Measurements from ENCODE around the gene PATJ. TPM values are rescaled to one million over a fixed set of nuclear protein-coding genes. Genes with fewer than 3 reads are reported as not detected.
"Not testable (repeated sequence)": the region's sequence is repeated elsewhere in the genome, so short reads cannot be mapped to it uniquely, and the experiment has no call there.

PATJ gene
- total RNA-seq, 1 experiment from 2014 or later = 72.2 TPM

DNA sequence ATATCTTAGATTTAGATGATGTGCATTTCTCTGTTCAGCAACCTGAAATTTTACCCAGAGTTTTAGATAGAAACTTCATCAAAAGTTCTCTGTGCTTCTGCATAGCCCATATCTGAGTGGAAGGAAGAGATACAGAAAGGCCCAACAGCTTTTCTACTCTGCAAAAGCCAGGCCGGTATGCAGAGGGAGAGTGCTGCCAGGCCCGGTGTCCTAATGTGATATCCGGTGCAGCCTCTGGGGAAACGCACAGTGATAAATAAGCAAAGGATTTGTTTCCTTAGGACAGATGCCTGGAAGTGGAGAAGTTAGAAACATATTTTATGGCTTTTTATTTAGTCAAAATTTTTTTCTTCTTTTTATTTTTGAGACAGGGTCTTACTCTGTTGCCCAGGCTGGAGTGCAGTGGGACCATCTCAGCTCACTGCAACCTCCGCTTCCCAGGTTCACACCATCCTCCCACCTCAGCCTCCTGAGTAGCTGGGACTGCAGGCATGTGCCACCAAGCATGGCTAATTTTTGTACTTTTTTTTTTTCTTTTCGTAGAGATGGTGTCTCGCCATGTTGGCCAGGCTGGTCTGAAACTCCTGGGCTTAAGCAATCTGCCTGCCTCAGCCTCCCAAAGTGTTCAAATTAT lies 145.8 kb downstream of the PATJ start:
- Mint-ChIP-seq H3K9me3 (ENCODE audit: low read depth, unreplicated experiment) (peaks cover 4% of the 10 kb centered on the region), H3K4me1 (ENCODE audit: low read depth, unreplicated experiment) (peaks cover 8% of the 10 kb centered on the region), H3K27ac (ENCODE audit: unreplicated experiment) (no peak overlapping the region), H3K36me3 (ENCODE audit: insufficient read depth, unreplicated experiment) (peaks cover 7% of the 10 kb centered on the region), H3K4me3 (ENCODE audit: low read depth, unreplicated experiment) (no peak overlapping the region), H3K27me3 (ENCODE audit: unreplicated experiment) (no peaks in the 10 kb centered on the region)
- CTCF ChIA-PET = interaction anchor here (0.7 kb wide), 1 partner anchor 14 kb away, joined by 3 read pairs; no protein-coding TSS in a partner anchor
- no TSS peak for BruUV-seq (replicated peaks)
- intact Hi-C loops (cut with micrococcal nuclease; ENCODE audit: unreplicated experiment) = no loop called here
- no peak for DNase-seq
- TF ChIP-seq, protein P1, sequence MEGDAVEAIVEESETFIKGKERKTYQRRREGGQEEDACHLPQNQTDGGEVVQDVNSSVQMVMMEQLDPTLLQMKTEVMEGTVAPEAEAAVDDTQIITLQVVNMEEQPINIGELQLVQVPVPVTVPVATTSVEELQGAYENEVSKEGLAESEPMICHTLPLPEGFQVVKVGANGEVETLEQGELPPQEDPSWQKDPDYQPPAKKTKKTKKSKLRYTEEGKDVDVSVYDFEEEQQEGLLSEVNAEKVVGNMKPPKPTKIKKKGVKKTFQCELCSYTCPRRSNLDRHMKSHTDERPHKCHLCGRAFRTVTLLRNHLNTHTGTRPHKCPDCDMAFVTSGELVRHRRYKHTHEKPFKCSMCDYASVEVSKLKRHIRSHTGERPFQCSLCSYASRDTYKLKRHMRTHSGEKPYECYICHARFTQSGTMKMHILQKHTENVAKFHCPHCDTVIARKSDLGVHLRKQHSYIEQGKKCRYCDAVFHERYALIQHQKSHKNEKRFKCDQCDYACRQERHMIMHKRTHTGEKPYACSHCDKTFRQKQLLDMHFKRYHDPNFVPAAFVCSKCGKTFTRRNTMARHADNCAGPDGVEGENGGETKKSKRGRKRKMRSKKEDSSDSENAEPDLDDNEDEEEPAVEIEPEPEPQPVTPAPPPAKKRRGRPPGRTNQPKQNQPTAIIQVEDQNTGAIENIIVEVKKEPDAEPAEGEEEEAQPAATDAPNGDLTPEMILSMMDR (IDR thresholded peaks at IDR 0.05; ENCODE audit: unreplicated experiment) = no peak

- no peaks in the 10 kb centered on the region for H3K27me3 Mint-ChIP-seq (ENCODE audit: unreplicated experiment)
- peaks cover 11% of the 10 kb centered on the region for H3K36me3 Mint-ChIP-seq (ENCODE audit: insufficient read depth, unreplicated experiment)
- TF ChIP-seq, protein P1 (IDR thresholded peaks at IDR 0.05; ENCODE audit: unreplicated experiment) = no peak
- no peak overlapping the region for H3K4me3 Mint-ChIP-seq (ENCODE audit: low read depth, unreplicated experiment)
- H3K27ac Mint-ChIP-seq (ENCODE audit: unreplicated experiment) = no peak overlapping the region
- CTCF ChIA-PET = interaction anchor here (0.7 kb wide), 1 partner anchor 14 kb away, joined by 3 read pairs; no protein-coding TSS in a partner anchor
- H3K9me3 Mint-ChIP-seq (ENCODE audit: low read depth, unreplicated experiment) = peaks cover 4% of the 10 kb centered on the region
- no peak for DNase-seq
- H3K4me1 Mint-ChIP-seq (ENCODE audit: low read depth, unreplicated experiment) = peaks cover 8% of the 10 kb centered on the region
- BruUV-seq (replicated peaks) = no TSS peak
- intact Hi-C loops (cut with micrococcal nuclease; ENCODE audit: unreplicated experiment) = no loop called here
Observed at GRCh38 chr1:61888808-61889207, 146.5 kb downstream of the PATJ start.

- H3K9me3 Mint-ChIP-seq (ENCODE audit: low read depth, unreplicated experiment); H3K27ac Mint-ChIP-seq (ENCODE audit: unreplicated experiment); DNase-seq; H3K27me3 Mint-ChIP-seq (ENCODE audit: unreplicated experiment); CTCF ChIA-PET; intact Hi-C loops (cut with micrococcal nuclease; ENCODE audit: unreplicated experiment); BruUV-seq (replicated peaks); H3K4me1 Mint-ChIP-seq (ENCODE audit: low read depth, unreplicated experiment); H3K4me3 Mint-ChIP-seq (ENCODE audit: low read depth, unreplicated experiment): not testable (repeated sequence)
- peaks cover 19% of the 10 kb centered on the region for H3K36me3 Mint-ChIP-seq (ENCODE audit: insufficient read depth, unreplicated experiment)
Observed at GRCh38 chr1:61890435-61890834, 148.2 kb downstream of the PATJ start.

GRCh38 chr1:61892977-61893376 lies 150.7 kb downstream of the PATJ start:
- Mint-ChIP-seq H3K27me3 (ENCODE audit: unreplicated experiment) (no peaks in the 10 kb centered on the region), H3K4me1 (ENCODE audit: low read depth, unreplicated experiment) (no peaks in the 10 kb centered on the region), H3K36me3 (ENCODE audit: insufficient read depth, unreplicated experiment) (peaks cover 12% of the 10 kb centered on the region), H3K4me3 (ENCODE audit: low read depth, unreplicated experiment) (no peak overlapping the region), H3K9me3 (ENCODE audit: low read depth, unreplicated experiment) (peaks cover 6% of the 10 kb centered on the region), H3K27ac (ENCODE audit: unreplicated experiment) (no peak overlapping the region)
- TF ChIP-seq, protein P1 (IDR thresholded peaks at IDR 0.05; ENCODE audit: unreplicated experiment) = no peak
- DNase-seq = no peak
- BruUV-seq (replicated peaks) = no TSS peak
- intact Hi-C loops (cut with micrococcal nuclease; ENCODE audit: unreplicated experiment) = no loop called here
- CTCF ChIA-PET = interaction anchor here (0.6 kb wide), 1 partner anchor 41 kb away, joined by 3 read pairs; no protein-coding TSS in a partner anchor

DNA sequence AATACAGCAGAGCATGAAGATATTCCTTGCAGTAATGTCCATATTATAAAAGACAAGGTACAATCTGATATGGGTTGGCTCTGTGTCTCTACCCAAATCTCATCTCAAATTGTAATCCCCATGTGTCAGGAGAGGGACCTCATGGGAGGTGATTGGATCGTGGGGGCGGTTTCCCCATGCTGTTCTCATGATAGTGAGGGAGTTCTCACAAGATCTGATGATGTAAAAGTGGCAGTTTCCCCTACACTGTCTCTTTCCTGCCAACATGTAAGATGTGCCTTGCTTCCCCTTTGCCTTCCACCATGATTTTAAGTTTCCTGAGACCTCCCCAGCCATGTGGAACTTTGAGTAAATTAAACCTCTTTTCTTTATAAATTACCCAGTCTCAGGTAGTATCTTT lies 152.0 kb downstream of the PATJ start:
- H3K4me1 Mint-ChIP-seq (ENCODE audit: low read depth, unreplicated experiment); DNase-seq; H3K4me3 Mint-ChIP-seq (ENCODE audit: low read depth, unreplicated experiment); CTCF ChIA-PET; BruUV-seq (replicated peaks); intact Hi-C loops (cut with micrococcal nuclease; ENCODE audit: unreplicated experiment); H3K9me3 Mint-ChIP-seq (ENCODE audit: low read depth, unreplicated experiment); H3K27me3 Mint-ChIP-seq (ENCODE audit: unreplicated experiment); H3K27ac Mint-ChIP-seq (ENCODE audit: unreplicated experiment): not testable (repeated sequence)
- peaks cover 16% of the 10 kb centered on the region for H3K36me3 Mint-ChIP-seq (ENCODE audit: insufficient read depth, unreplicated experiment)

Measured in Calu3 (cell line).